ENCODE results near the gene PLA2G3. TPM values are rescaled to one million over a fixed set of nuclear protein-coding genes. Genes with fewer than 3 reads are reported as not detected.

PLA2G3 gene
- total and polyA plus RNA-seq, 2 donors (not counting 3 experiments of a cell fraction or from before 2014, with no cell fraction given), result 0.75 to 0.84 TPM

GRCh38 chr22:31148488-31148887, 8.2 kb upstream of the PLA2G3 start:
- H4K20me1 ChIP-seq (replicated peaks; ENCODE audit: control insufficient read depth, extremely low read depth, insufficient read depth, low read length), result no peaks in the 10 kb centered on the region
- dilution Hi-C loops (cut with MboI; ENCODE audit: extremely low pct_ligation_motif_present, low sequenced_read_pairs), result no loop called here
- FAIRE-seq (no peak), DNase-seq (ENCODE audit: low read depth, low spot score) (peak; percentile 81)
- POLR2A ChIA-PET, result interaction anchor here (1.3 kb wide), 1 partner anchor 8 kb away, joined by 5 read pairs; the partner anchor contains the start of gene PLA2G3
- no peak for TF ChIP-seq MYC (IDR thresholded peaks at IDR 0.05; ENCODE audit: low read depth, low read length)
- TF ChIP-seq JUN (IDR thresholded peaks at IDR 0.05; ENCODE audit: borderline replicate concordance, insufficient read depth, insufficient read length, low read depth), result no peak
- no peak for TF ChIP-seq CTCF (IDR thresholded peaks at IDR 0.05; ENCODE audit: extremely low read depth in 1 of 2, insufficient read depth in 1 of 2, low read depth in 1 of 2, low read length in 2 of 2)
- TF ChIP-seq MAX (IDR thresholded peaks at IDR 0.05; ENCODE audit: insufficient read depth, insufficient read length), result no peak
- no peak for TF ChIP-seq FOS (IDR thresholded peaks at IDR 0.05; ENCODE audit: borderline replicate concordance, insufficient read depth, low read length)
- no peak for TF ChIP-seq GATA2 (IDR thresholded peaks at IDR 0.05; ENCODE audit: insufficient read depth, insufficient read length, low read depth, low read length)
- TF ChIP-seq POLR2AphosphoS5 (IDR thresholded peaks at IDR 0.05; ENCODE audit: insufficient read depth, low read depth, low read length), result no peak
- TF ChIP-seq POLR2A (IDR thresholded peaks at IDR 0.05; ENCODE audit: low read depth, low read length), result no peak
- TF ChIP-seq EZH2 (IDR thresholded peaks at IDR 0.05; ENCODE audit: borderline replicate concordance, low read depth, low read length, severe bottlenecking), result no peak
- H3K9ac ChIP-seq (replicated peaks; ENCODE audit: extremely low read depth, insufficient read depth, low read length), result peak overlapping the region; percentile 40
- no peaks in the 10 kb centered on the region for H3K36me3 ChIP-seq (ENCODE audit: control insufficient read depth in 2 of 2, extremely low read depth in 1 of 2, insufficient read depth in 2 of 2, low read length in 2 of 2)
- H3K4me3 ChIP-seq (replicated peaks in 1 of 3; ENCODE audit: insufficient read depth in 1 of 3, low read depth in 1 of 3, low read length in 3 of 3), result no peak overlapping the region
- CTCF ChIA-PET, result interaction anchor here (0.6 to 17.9 kb wide), 30 partner anchors 8 to 514 kb away, joined by 3 to 231 read pairs (median 6); partner anchors contain the start of genes MORC2, PLA2G3, RNF185 and SELENOM
- H3K79me2 ChIP-seq (ENCODE audit: control insufficient read depth, insufficient read depth, low read length), result no peaks in the 10 kb centered on the region
- H2AFZ ChIP-seq (ENCODE audit: low read depth, low read length), result peak overlapping the region; percentile 73
- H3K27ac ChIP-seq (ENCODE audit: insufficient read depth, low read depth, low read length), result peak overlapping the region; percentile 62
- BruUV-seq (replicated peaks), result TSS peak; percentile 17
- no peaks in the 10 kb centered on the region for H3K27me3 ChIP-seq (ENCODE audit: control insufficient read depth in 2 of 2, insufficient read depth in 2 of 2, low read length in 2 of 2)
- no peaks in the 10 kb centered on the region for H3K9me3 ChIP-seq (replicated peaks; ENCODE audit: control insufficient read depth, insufficient read depth, low read length)
- H3K4me2 ChIP-seq (ENCODE audit: insufficient read depth, low read length), result peak overlapping the region; percentile 57
- H3K9me1 ChIP-seq (replicated peaks; ENCODE audit: control insufficient read depth, extremely low read depth, insufficient read depth, low read length), result no peaks in the 10 kb centered on the region
- intact Hi-C loops (cut with micrococcal nuclease), result loop anchor here (2.0 to 5.0 kb wide), 2 partner anchors 181 to 228 kb away; partner anchors contain the start of genes MORC2 and TUG1
- peaks cover 8% of the 10 kb centered on the region for H3K4me1 ChIP-seq (ENCODE audit: control insufficient read depth, extremely low read depth, insufficient read depth, low read length)
